Measurements from ENCODE around the gene CYP4V2.

GRCh38 chr4:186241616-186242015 lies 50.2 kb downstream of the CYP4V2 start:
- TF ChIP-seq CTCF (IDR thresholded peaks at IDR 0.05; ENCODE audit: low read length) (no peak), EZH2 (IDR thresholded peaks at IDR 0.05; ENCODE audit: borderline replicate concordance, low read length) (no peak)

All from OCI-LY1 (cell line).